Subcutaneous abdominal adipose tissue (tissue), 5 donors: ENCODE measurements around the gene LASP1NB.

ENCODE experiments used
- H3K27ac ChIP-seq: one replicate; pipeline ENCODE4 v1.7.0; 2013; ENCODE audit warnings: low read depth, mild to moderate bottlenecking, inconsistent platforms, low read length, moderate library complexity
- H3K27me3 ChIP-seq, 5 donors: one replicate each; pipeline ENCODE4 v1.7.0; 2013; ENCODE audit warnings: low read length in 5 of 5, inconsistent platforms in 1 of 5; ENCODE audit not compliant: control insufficient read depth in 5 of 5, insufficient read depth in 4 of 5
- H3K36me3 ChIP-seq, 5 donors: one replicate each; pipeline ENCODE4 v1.7.0; 2013; ENCODE audit warnings: low read length in 5 of 5; ENCODE audit not compliant: control insufficient read depth in 5 of 5, insufficient read depth in 5 of 5
- H3K4me1 ChIP-seq, 5 donors: one replicate each; pipeline ENCODE4 v1.7.0; 2013; ENCODE audit warnings: low read length in 5 of 5, mild to moderate bottlenecking in 3 of 5, moderate library complexity in 1 of 5; ENCODE audit not compliant: control insufficient read depth in 5 of 5, insufficient read depth in 5 of 5
- H3K4me3 ChIP-seq, 5 donors: one replicate each; pipeline ENCODE4 v1.7.0; 2013; ENCODE audit warnings: low read length in 5 of 5, low read depth in 1 of 5
- H3K9ac ChIP-seq, 5 donors: one replicate each; pipeline ENCODE4 v1.7.0; 2013; ENCODE audit warnings: low read length in 5 of 5, mild to moderate bottlenecking in 4 of 5, moderate library complexity in 3 of 5
- H3K9me3 ChIP-seq, 5 donors: one replicate each; pipeline ENCODE4 v1.7.0; 2013; ENCODE audit warnings: low read length in 5 of 5; ENCODE audit not compliant: control insufficient read depth in 5 of 5
- donor health status: healthy.
- donor health status: healthy.
- donor health status: healthy.
- donor health status: healthy.
- donor health status: healthy.

LASP1NB gene

DNA sequence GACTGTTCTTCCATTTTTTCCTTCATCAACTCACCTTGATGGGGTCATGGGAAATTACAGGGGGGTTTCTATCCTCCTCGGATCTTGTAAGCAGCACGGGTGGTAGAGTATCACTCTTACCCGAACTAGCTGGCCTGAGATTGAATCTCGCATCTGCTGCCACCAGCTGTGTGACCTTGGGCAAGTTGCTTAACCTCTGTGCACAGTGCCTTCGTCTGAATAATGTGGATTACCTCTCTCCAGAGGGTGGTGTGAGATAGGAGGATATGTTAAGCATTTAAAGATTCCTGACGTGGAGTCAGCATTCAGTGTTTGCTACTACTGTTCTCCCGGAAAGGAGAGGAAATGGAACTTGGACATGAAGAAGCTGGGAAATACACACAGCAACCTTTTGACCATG is 31.1 kb upstream of the LASP1NB start:
- peaks cover 0 to 73% (median 63%) of the 10 kb centered on the region in 5 donors for H3K36me3 ChIP-seq
- peak overlapping the region; percentile 53 for H3K27ac ChIP-seq
- H3K9me3 ChIP-seq = no peaks in the 10 kb centered on the region
- H3K27me3 ChIP-seq = no peaks in the 10 kb centered on the region
- H3K4me1 ChIP-seq = peaks cover 30 to 74% (median 61%) of the 10 kb centered on the region in 5 donors
- no peak overlapping the region for H3K4me3 ChIP-seq
- H3K9ac ChIP-seq = peak overlapping the region in 2 of 5 donors; percentile 65 to 68

DNA sequence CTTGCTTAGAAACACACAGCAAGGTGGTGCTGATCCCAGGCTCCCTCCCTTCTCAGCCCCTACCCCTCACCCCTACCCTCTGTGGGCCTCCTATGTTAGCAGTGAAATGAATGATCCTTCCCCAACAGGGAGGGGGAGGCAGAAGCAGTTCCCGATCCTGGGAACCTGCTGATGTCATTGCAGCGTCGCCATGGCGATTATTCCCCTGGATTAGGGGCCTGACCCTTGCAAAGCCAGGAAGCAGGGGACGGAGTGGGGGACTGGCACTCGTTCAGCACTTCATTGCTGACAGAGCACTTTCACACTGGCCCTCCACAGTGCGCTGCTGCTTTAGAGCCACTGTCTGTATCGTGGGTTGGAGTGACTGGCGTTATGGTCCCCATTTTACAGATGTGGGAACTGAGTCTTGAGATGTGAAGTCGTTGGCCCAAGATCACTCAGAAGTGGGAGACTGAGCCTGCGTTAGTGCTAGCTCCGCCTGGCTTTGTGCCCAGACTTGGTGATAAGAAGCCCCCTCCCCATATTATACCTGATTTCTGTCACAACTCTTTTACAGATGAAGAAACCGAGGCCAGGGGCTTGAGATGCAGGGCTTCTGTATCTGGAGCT is 29.0 kb upstream of the LASP1NB start:
- Histone ChIP-seq H3K36me3 (peaks cover 0 to 60% (median 46%) of the 10 kb centered on the region in 5 donors), H3K4me3 (peak overlapping the region in 2 of 5 donors; percentile 13 to 40), H3K4me1 (peaks cover 39 to 91% (median 81%) of the 10 kb centered on the region in 5 donors), H3K27ac (peak overlapping the region; percentile 91), H3K9ac (peak overlapping the region in 3 of 5 donors; percentile 19 to 57 (median 42)), H3K9me3 (no peaks in the 10 kb centered on the region), H3K27me3 (no peaks in the 10 kb centered on the region)

DNA sequence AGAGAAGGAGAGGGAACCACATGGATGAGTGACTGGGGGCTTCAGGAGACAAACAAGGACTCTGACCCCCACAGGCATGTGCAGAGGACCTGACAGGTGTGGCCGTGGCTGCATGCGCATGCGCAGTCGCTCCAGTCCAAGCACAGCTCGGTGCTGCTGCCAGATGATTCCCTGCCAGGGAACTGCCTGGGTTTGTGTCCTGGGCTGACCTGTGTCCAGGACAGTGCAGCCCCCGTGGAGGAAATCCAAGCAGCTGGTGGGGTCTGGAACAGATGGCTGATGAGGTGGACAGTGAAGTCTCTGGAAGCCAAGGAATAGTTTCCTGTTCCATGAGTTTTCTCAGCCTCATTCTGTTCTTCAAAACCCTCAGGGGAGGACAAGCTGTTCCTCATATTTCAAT is 28.2 kb upstream of the LASP1NB start:
- Histone ChIP-seq H3K36me3 (peaks cover 0 to 52% (median 39%) of the 10 kb centered on the region in 5 donors), H3K27ac (peak overlapping the region; percentile 91), H3K9ac (peak overlapping the region in 4 of 5 donors; percentile 8 to 64 (median 58)), H3K27me3 (no peaks in the 10 kb centered on the region), H3K4me1 (peaks cover 40 to 94% (median 87%) of the 10 kb centered on the region in 5 donors), H3K9me3 (no peaks in the 10 kb centered on the region), H3K4me3 (peak overlapping the region in 1 of 5 donors; percentile 13)

DNA sequence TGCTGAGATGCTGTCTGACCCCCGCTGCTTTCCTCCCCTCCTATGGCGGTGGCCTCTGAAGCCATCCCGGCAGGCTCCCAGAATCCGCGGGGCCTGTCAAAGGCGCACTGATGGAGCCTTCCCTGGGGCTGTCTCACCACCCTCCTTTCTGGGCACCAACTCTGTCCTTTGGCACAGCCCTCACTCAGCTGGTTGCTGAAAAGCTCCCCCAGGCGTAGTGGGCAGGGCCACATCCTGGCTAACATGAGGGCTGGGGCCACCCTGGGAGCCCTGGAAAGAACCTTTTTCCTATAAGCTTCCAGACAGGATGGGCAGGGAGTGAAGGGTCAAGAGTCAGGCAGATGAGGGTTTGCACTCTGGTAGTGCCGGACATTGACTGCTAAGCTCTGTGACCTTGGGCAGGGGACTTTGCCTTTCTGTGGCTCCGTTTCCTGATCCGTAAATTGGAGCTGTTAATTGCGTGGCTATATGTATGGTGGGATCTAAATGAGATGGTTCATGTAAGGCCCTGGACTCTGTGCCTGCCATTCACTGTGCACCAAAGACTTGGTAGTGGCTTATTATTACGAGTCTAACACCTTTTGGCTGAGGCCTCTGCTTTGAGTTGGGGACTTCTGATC is 27.6 kb upstream of the LASP1NB start:
- no peaks in the 10 kb centered on the region for H3K27me3 ChIP-seq
- H3K4me1 ChIP-seq = peaks cover 39 to 92% (median 87%) of the 10 kb centered on the region in 5 donors
- peak overlapping the region; percentile 91 for H3K27ac ChIP-seq
- peak overlapping the region in 4 of 5 donors; percentile 46 to 76 (median 62) for H3K9ac ChIP-seq
- H3K36me3 ChIP-seq = peaks cover 0 to 46% (median 33%) of the 10 kb centered on the region in 5 donors
- H3K9me3 ChIP-seq = no peaks in the 10 kb centered on the region
- H3K4me3 ChIP-seq = peak overlapping the region in 1 of 5 donors; percentile 13

DNA sequence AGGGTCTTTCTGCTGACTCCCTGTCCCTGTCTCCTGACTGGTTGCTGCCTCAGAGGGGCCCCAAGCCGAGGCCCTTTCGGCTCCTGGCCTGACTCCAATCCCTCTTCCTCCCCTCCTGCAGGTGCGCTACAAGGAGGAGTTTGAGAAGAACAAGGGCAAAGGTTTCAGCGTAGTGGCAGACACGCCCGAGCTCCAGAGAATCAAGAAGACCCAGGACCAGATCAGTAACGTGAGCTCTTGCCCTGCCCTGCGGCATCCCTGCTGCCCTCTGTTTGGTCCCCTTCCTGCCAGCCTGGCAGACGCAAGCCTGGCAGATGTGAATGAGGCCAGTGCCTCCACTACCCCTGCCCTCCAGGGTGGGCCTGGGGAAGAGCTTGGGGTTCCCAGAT is 27.1 kb upstream of the LASP1NB start:
- Histone ChIP-seq H3K9ac (peak overlapping the region in 4 of 5 donors; percentile 30 to 76 (median 52)), H3K4me3 (peak overlapping the region in 1 of 5 donors; percentile 31), H3K27ac (peak overlapping the region; percentile 91), H3K27me3 (no peaks in the 10 kb centered on the region), H3K36me3 (peaks cover 0 to 45% (median 31%) of the 10 kb centered on the region in 5 donors), H3K4me1 (peaks cover 36 to 92% (median 87%) of the 10 kb centered on the region in 5 donors), H3K9me3 (no peaks in the 10 kb centered on the region)

DNA sequence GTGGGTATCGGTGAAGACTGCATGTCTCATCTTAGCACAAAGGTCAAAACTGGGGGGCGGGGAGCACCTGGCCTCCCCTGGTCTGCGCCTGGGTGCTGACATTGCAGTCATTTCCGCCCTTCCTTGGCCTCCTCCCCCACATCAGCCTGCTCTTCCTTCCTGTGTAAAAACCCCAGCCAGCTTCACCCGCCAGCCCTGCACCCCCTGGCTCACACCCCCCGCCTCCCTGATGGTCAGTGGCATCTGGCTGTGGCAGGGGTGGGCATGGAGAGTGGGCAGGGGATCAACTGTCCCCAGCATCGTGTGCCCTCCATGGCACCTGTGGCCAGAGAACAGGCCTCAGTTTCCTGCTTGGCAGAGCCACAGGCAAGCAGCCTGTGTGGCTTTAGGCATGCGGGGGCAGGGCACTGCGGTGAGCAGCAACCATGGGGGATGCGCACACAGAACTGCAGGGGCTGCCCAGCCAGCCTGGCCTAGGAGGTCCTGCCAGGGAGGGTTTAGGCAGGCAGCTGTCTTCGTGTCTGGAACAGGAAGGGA is 26.5 kb upstream of the LASP1NB start:
- Histone ChIP-seq H3K9ac (peak overlapping the region in 3 of 5 donors; percentile 35 to 76 (median 48)), H3K9me3 (no peaks in the 10 kb centered on the region), H3K27ac (peak overlapping the region; percentile 91), H3K4me3 (peak overlapping the region in 2 of 5 donors; percentile 14 to 43), H3K27me3 (no peaks in the 10 kb centered on the region), H3K36me3 (peaks cover 0 to 45% (median 30%) of the 10 kb centered on the region in 5 donors), H3K4me1 (peaks cover 36 to 92% (median 87%) of the 10 kb centered on the region in 5 donors)

DNA sequence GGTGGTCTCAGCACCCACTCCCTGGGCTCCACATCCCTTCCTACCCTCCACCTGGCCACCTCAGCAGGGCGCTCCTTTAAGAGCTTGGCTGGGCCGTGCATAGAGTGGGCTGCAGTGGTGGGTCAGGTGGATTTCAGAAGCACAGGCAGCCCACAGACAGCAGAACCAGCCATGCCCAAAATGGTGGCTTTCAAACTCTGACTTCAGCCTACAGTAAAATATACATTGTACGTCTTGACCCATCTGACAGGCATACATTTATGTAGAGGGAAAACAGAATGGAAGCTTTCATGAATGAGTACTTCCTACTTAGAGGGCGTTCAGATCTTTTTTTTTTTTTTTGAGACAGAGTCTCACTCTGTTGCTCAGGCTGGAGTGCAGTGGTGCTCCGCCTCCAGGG is 26.0 kb upstream of the LASP1NB start:
- Histone ChIP-seq H3K36me3 (peaks cover 0 to 42% (median 30%) of the 10 kb centered on the region in 5 donors), H3K4me1 (peaks cover 31 to 88% (median 84%) of the 10 kb centered on the region in 5 donors), H3K9me3 (no peaks in the 10 kb centered on the region), H3K27ac (peak overlapping the region; percentile 91), H3K9ac (peak overlapping the region in 2 of 5 donors; percentile 35 to 52), H3K27me3 (no peaks in the 10 kb centered on the region), H3K4me3 (peak overlapping the region in 1 of 5 donors; percentile 43)

DNA sequence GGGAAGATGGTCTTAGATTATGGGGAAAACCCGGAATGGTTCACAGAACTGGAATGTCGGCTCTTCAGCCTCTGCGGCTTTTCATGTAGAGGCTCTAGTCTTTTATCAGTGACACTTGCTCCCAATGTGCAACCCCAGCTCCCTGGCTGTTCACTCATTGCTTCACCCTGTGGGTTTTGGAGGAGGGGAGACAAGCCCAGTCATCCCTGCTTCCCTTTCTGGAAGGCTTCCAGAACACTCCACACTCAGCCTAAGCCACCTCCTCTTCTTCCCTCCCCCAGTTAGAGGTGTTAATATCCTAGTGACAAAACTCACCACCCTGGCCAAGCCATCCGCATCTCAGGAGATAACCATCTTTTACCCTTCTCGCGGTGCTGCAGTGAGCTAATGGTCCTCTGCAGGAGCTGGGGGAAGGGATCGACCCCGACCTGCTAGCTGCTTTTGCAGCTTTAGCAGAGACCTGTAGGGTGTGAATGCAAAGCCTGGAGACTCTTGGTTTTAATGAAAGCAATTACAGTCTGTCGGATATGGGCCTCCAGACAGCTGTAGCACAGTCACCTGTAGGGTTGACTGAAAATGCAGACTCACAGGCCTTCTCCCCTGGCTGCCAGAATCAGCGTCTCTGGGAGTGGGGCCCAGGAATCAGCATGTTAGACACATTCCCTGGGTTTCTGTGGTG is 24.3 kb upstream of the LASP1NB start:
- H3K27me3 ChIP-seq = no peaks in the 10 kb centered on the region
- H3K4me1 ChIP-seq = peaks cover 30 to 80% (median 78%) of the 10 kb centered on the region in 5 donors
- H3K4me3 ChIP-seq = peak overlapping the region in 2 of 5 donors; percentile 3 to 37
- H3K36me3 ChIP-seq = peaks cover 0 to 44% (median 26%) of the 10 kb centered on the region in 5 donors
- H3K9me3 ChIP-seq = no peaks in the 10 kb centered on the region
- H3K9ac ChIP-seq = peak overlapping the region in 2 of 5 donors; percentile 1 to 23
- H3K27ac ChIP-seq = peak overlapping the region; percentile 91

DNA sequence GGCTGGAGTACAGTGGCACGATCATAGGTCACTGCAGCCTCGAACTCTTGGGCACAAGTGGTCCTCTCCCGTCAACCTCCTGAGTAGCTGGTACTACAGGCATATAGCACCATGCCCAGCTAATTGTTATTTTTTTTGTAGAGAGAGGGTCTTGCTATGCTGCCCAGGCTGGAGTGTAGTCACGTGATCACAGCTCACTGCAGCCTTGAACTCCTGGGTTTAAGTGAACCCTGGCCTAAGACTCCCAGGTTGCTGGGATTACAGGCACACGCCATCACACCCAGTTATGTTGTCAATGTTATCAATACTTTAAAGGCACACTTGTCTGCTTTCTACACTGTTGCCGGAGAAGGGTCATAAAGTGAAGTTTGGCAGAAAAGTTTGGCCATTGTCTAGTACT is 22.0 kb upstream of the LASP1NB start:
- H3K27me3 ChIP-seq = no peaks in the 10 kb centered on the region
- peaks cover 0 to 47% (median 22%) of the 10 kb centered on the region in 5 donors for H3K36me3 ChIP-seq
- H3K9me3 ChIP-seq = no peaks in the 10 kb centered on the region
- H3K4me1 ChIP-seq = peaks cover 13 to 79% (median 75%) of the 10 kb centered on the region in 5 donors
- H3K9ac ChIP-seq = no peak overlapping the region
- peak overlapping the region; percentile 73 for H3K27ac ChIP-seq
- H3K4me3 ChIP-seq = no peak overlapping the region
